ENCODE data around the gene UBTD1.

DNA sequence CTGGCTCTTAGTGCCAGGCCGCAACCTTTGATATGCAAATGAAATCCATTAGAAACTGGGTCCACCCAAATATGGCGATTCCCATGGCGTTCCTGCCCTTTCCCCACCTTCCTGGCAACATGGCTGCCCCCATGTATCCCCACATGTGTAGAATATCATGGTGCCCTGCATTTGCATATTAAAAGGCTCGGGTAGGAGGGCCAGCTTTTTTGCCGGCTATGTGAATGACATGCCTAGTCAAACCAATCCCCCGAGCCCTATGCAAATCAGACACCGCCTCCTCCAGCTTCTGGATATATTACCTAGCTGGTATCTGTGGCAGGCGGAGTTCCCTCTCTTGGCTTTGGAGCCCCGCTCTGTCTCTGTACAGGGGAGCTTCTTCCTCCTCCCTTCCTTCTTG lies 18.8 kb upstream of the UBTD1 start:
- TF ChIP-seq, protein P1, sequence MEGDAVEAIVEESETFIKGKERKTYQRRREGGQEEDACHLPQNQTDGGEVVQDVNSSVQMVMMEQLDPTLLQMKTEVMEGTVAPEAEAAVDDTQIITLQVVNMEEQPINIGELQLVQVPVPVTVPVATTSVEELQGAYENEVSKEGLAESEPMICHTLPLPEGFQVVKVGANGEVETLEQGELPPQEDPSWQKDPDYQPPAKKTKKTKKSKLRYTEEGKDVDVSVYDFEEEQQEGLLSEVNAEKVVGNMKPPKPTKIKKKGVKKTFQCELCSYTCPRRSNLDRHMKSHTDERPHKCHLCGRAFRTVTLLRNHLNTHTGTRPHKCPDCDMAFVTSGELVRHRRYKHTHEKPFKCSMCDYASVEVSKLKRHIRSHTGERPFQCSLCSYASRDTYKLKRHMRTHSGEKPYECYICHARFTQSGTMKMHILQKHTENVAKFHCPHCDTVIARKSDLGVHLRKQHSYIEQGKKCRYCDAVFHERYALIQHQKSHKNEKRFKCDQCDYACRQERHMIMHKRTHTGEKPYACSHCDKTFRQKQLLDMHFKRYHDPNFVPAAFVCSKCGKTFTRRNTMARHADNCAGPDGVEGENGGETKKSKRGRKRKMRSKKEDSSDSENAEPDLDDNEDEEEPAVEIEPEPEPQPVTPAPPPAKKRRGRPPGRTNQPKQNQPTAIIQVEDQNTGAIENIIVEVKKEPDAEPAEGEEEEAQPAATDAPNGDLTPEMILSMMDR (IDR thresholded peaks at IDR 0.05), result no peak
- no peak for TF ChIP-seq POLR2A (IDR thresholded peaks at IDR 0.05)
